Stimulated activated CD4-positive, alpha-beta T cell treated with anti-CD3 and anti-CD28 coated beads, Interleukin-12 subunit alpha, Interleukin-12 subunit beta, amount 100 ng/mL, for 24 hours (primary cell): ENCODE data around the gene TAOK1.
"Not testable (repeated sequence)": the region's sequence is repeated elsewhere in the genome, so short reads cannot be mapped to it uniquely, and the experiment has no call there.

ENCODE experiments used
- DNase-seq, 2 experiments: peaks; one replicate each; pipeline ENCODE4 v3.0.0-alpha.2; 2020; ENCODE audit warnings: low read depth in 2 of 2

Gene TAOK1

GRCh38 chr17:29445844-29446243, 55.7 kb downstream of the TAOK1 start:
- no peak for DNase-seq

DNA sequence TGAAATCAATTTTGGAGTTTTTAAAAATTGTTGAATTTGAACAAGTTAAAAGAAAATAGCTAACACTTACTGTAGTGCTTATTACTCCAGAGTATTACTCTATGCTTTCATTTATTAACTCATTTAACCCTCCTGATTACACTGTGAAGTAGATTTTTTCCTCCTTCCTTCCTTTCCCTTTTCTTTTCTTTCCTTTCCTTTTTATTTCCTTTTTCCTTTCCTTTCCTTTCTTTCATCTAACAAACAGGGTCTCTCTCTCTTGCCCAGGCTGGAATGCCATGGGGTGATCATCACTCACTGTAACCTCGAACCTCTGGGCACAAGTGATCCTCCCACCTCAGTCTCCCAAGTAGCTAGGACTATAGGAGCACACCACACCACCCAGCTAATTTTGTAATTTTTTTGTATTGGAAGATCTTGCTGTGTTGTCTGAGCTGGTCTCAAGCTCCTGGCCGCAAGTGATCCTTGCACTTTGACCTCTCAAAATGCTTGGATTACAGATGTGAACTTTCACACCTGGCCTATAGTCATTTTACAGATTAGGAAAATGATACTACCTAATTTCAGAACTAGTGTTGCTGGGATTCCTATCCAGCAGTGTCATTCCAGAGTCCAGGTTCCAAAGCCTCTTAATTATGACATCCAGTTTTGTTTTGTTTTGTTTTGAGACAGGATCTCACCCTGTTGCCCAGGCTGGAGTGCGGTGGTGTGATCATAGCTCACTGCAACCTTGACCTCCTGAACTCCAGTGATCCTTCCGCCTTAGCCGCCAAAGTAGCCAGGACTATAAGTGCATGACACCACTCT, 59.9 kb downstream of the TAOK1 start:
- no peak for DNase-seq

DNA sequence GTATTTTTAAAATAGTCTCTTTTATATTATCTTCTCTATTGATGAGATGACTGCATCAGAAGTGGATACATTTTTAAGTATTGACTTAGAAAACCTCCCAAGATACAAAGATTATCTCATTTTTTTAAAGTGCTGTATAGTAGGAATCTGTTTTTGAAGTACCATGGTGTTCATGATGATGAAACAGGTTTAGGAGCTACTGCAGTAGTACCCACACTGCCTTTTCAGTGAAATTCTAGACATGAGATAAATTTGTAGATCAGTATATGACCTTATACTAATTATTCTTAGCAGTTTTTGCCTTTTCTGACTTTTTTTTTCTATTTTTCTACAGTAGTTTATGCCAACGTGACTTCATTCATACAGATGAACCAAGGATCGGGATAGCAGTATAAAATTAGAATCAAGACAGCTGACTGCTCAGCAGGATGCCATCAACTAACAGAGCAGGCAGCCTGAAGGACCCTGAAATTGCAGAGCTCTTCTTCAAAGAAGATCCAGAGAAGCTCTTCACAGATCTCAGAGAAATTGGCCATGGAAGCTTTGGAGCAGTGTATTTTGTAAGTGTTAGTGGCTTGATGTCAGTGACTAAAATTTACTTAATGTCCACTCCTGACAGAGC, 61.1 kb downstream of the TAOK1 start:
- no peak for DNase-seq

DNA sequence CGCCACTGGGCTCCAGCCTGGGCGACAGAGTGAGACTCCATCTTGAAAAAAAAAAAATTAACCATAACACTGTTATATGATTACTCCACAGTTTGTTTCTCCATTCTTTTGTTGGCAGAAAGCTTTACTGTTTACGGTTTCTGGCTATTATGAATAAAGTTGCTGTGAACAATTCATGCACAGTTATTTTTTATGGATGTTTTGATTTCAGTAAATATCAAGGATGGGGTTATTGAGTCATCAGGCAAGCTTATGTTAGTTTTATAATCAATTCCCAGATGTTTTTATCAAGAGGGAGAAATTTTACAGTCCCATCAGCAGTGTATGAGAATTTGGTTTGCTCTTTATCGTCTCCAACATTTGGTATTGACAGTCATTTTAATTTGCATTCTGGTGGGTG, 67.9 kb downstream of the TAOK1 start:
- DNase-seq = no peak

GRCh38 chr17:29461483-29462206, 71.5 kb downstream of the TAOK1 start:
- DNase-seq = no peak

GRCh38 chr17:29469276-29469675, 79.1 kb downstream of the TAOK1 start:
- DNase-seq = no peak

GRCh38 chr17:29473437-29473836, 83.3 kb downstream of the TAOK1 start:
- not testable (repeated sequence) for DNase-seq

DNA sequence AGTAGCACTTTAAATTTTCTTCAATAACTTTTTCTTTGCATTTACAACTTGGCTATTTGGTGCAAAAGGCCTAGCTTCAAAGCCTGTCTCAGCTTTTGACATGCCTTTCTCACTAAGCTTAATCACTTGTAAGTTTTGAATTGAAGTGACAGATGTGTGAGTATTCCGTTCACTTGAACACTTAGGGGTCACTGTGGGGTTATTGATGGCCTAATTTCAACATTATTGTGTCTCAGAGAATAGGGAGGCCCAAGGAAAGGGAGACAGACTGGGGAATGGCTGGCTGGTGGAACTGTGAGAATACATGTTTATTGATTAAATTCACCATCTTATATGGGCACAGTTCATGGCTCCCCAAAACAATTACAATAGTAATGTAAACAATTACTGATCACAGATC, 84.1 kb downstream of the TAOK1 start:
- DNase-seq = no peak

DNA sequence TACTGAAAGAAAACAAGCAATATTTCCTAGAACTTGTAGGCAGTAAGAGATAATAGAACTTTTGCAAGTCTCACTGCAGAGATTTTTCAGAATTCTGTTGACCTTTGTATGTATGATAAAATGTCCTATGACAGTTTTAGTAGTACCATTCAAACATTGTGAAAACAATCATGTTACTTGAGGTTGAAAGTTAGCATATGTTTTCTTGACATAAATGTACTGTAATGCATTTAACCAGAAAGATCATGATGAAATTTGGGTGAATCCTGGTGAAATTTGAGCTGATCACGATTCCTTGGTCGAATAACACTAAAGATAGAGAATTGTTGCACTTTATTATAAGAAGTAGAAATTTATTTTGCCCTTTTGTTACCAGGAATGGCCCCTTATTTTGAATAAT, 85.7 kb downstream of the TAOK1 start:
- no peak for DNase-seq

DNA sequence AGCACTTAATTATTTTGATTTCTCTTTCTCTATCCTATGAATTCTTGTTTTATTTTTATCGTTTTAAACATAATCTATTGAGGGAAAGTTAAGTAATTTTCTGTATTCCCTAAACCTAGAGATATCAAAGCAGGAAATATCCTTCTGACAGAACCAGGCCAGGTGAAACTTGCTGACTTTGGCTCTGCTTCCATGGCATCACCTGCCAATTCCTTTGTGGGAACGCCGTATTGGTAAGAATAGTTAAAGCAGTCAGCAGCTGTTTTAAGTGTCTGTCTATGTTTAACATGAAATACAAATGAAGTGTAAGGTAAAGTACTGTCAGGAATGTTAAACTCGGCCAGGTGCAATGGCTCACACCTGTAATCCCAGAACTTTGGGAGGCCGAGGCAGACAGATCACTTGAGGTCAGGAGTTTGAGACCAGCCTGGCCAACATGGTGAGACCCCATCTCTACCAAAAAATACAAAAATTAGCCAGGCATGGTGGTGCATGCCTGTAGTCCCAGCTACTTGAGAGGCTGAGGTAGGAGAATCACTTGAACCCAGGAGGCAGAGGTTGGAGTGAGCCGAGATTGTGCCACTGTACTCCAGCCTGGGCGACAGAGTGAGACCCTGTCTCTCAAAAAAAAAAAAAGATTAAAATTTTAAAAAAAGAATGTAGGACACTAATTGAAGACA, 90.2 kb downstream of the TAOK1 start:
- DNase-seq = not testable (repeated sequence)

GRCh38 chr17:29483503-29483902, 93.3 kb downstream of the TAOK1 start:
- no peak for DNase-seq

DNA sequence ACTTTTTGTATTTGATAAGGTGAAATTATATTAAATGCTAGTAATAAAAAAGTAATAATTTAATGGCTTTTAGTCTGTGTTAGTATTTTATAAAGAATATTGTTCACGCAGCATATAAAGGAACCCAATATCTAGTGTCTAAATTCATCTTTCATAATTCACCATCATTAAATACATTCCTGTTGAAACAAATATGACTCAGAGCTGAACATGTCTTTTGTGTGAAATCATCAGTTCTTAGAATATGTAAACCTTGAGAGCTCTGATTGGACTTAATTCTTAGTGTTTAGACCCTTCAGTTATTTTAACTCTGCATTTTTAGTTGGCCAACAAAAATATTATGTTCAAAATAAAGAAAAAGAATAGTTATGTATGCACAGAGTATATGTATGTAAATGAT, 104.8 kb downstream of the TAOK1 start:
- no peak for DNase-seq

DNA sequence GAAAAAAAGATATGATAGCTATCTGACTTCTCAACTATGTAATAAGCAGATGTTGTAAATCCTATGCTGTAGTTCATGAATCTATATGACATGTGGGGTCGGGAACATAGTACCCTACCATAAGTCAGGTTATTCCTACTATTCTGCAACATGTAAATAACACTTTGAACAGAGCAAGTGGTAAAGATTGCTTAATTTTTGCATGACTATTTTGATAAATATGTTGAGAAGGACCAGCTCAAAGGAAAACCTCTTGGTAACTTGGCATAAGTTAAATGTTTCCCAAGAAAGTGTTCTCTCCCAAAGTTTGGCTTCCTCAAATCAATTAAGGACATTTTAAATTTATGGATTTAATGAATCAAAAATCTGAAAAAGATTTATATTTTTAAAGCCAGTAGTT, 114.5 kb downstream of the TAOK1 start:
- DNase-seq = no peak

DNA sequence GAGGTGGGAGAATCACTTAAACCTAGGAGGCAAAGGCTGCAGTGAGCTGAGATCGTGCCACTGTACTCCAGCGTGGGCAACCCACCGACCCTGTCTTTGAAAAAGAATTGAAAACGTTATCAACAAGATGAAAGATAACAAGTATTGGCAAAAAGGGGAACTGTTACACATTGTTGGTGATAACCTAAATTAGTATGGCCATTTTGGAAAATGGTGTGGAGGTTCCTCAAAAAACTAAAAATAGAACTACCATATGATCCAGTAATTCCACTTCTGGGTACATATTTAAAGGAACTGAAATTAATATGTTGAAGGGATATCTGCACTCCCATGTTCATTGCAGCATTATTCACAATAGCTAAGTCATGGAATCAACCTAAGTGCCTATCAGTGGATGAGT, 115.7 kb downstream of the TAOK1 start:
- no peak for DNase-seq

- DNase-seq = no peak
Measured at GRCh38 chr17:29510953-29511352, 120.8 kb downstream of the TAOK1 start.

- no peak for DNase-seq
Measured at GRCh38 chr17:29514792-29515191, 124.6 kb downstream of the TAOK1 start.

GRCh38 chr17:29518359-29518758, 128.2 kb downstream of the TAOK1 start:
- no peak for DNase-seq

- no peak for DNase-seq
Measured at GRCh38 chr17:29524692-29525091, 134.5 kb downstream of the TAOK1 start.

GRCh38 chr17:29526322-29526721, 136.2 kb downstream of the TAOK1 start:
- DNase-seq = no peak

- DNase-seq = no peak
Measured at GRCh38 chr17:29533976-29534375, 143.8 kb downstream of the TAOK1 start.

DNA sequence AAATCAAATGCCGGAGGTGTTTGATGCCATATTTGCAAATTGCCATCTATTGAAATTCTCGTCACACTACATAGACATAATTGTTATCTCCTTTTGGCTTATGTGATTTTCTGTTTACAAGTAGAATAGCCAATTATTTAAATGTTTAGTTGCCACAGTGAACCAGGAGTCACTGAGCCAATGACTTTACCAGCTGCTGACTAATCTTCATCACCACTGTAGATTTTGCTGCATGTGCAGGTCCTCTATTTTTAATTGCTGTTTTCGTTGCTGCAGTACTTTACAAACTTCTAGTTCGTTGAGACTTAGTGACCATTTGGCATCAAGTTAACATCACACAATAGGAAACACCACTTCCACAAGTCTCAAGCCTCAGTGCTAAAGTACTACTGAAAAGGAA, 153.9 kb downstream of the TAOK1 start:
- no peak for DNase-seq

GRCh38 chr17:29546085-29546484, 155.9 kb downstream of the TAOK1 start:
- no peak for DNase-seq
